ENCODE data around the gene CHKA. TPM values are rescaled to one million over a fixed set of nuclear protein-coding genes. Genes with fewer than 3 reads are reported as not detected.
A peak's percentile ranks its signal among the peaks of the same experiment; 100 is the strongest.

CHKA gene
- polyA plus RNA-seq, 1 donor, result 129 TPM

DNA sequence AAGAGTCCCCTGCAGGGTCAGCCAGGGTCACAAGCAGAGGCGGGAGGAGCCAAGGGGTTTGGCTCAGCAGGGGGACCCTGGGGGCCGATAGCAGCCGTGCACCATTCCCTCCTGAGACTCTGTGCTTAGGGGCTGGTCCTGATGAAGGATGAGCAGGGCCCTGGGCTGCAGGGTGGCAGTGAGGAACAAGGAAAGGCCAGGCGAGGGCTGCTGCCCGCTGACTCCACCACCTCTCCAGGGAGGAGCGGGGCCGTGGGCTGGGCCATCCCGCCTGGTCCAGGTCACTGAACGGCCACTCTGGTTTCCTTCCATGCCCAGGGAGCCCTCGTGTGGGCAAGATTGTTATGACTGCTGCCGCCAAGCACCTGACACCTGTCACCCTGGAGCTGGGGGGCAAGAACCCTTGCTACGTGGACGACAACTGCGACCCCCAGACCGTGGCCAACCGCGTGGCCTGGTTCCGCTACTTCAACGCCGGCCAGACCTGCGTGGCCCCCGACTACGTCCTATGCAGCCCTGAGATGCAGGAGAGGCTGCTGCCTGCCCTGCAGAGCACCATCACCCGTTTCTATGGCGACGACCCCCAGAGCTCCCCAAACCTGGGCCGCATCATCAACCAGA lies 99.9 kb downstream of the CHKA start:
- H3K9me3 ChIP-seq (ENCODE audit: control insufficient read depth, low read depth, low read length), result no peaks in the 10 kb centered on the region
- peaks cover 13% of the 10 kb centered on the region for H3K4me1 ChIP-seq (ENCODE audit: control insufficient read depth, insufficient read depth, low read length)
- peaks cover 9% of the 10 kb centered on the region for H3K36me3 ChIP-seq (ENCODE audit: control insufficient read depth, insufficient read depth, low read length)
- no CpG with 5 or more reads among the region's 27 CpGs for WGBS (ENCODE audit: insufficient coverage, low lambda C conversion rate)
- H3K27ac ChIP-seq (ENCODE audit: low read length), result no peak overlapping the region
- no peak overlapping the region for H3K4me3 ChIP-seq (ENCODE audit: low read length)
- no peaks in the 10 kb centered on the region for H3K27me3 ChIP-seq (ENCODE audit: control insufficient read depth, insufficient read depth, low read length)
- DNase-seq, result no peak

DNA sequence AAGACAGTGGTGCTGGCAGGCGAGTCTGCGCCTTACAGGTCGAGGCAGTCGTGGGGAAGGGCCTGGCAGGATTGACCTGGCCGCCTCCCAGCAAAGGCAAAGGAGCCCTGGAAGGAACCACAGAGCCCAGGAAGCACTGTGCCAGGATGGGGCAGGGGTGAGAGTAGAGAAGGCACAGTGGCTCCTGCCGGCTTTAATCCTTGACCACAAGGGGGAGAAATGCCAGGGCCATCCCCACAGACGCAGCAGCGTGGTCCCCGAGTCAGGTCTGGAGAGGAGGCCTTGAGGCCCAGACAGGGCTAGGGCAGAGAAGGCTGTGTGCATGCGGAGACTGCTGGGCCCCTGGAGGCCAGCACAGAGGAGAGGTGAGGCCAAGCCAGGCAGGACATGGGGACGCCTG lies 100.6 kb downstream of the CHKA start:
- Histone ChIP-seq H3K4me1 (ENCODE audit: control insufficient read depth, insufficient read depth, low read length) (peaks cover 14% of the 10 kb centered on the region), H3K4me3 (ENCODE audit: low read length) (no peak overlapping the region), H3K27ac (ENCODE audit: low read length) (no peak overlapping the region), H3K27me3 (ENCODE audit: control insufficient read depth, insufficient read depth, low read length) (no peaks in the 10 kb centered on the region), H3K36me3 (ENCODE audit: control insufficient read depth, insufficient read depth, low read length) (peaks cover 8% of the 10 kb centered on the region), H3K9me3 (ENCODE audit: control insufficient read depth, low read depth, low read length) (no peaks in the 10 kb centered on the region)
- WGBS (ENCODE audit: insufficient coverage, low lambda C conversion rate), result no CpG with 5 or more reads among the region's 11 CpGs
- DNase-seq, result no peak

DNA sequence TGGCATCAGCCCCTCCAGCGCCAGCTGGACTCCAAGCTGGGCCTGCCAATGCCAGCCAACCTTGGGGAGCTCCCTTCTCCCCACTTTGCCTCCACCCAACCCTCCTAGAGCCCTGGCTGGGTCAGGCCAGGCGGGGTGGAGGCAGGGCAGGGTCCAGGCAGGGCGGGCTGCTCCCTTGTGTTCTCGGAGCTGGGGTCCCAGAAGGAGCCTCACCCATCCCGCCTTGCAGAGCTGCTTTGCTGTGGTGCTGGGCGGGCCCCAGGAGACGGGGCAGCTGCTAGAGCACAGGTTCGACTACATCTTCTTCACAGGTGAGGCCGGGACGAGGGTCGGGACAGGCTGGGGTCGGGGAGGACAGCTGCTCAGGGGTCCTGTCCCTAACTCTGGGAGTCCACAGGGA lies 101.7 kb downstream of the CHKA start:
- Histone ChIP-seq H3K27ac (ENCODE audit: low read length) (no peak overlapping the region), H3K36me3 (ENCODE audit: control insufficient read depth, insufficient read depth, low read length) (peaks cover 5% of the 10 kb centered on the region), H3K9me3 (ENCODE audit: control insufficient read depth, low read depth, low read length) (no peaks in the 10 kb centered on the region), H3K27me3 (ENCODE audit: control insufficient read depth, insufficient read depth, low read length) (no peaks in the 10 kb centered on the region), H3K4me1 (ENCODE audit: control insufficient read depth, insufficient read depth, low read length) (peaks cover 17% of the 10 kb centered on the region), H3K4me3 (ENCODE audit: low read length) (no peak overlapping the region)
- DNase-seq, result no peak
- no CpG with 5 or more reads among the region's 12 CpGs for WGBS (ENCODE audit: insufficient coverage, low lambda C conversion rate)

DNA sequence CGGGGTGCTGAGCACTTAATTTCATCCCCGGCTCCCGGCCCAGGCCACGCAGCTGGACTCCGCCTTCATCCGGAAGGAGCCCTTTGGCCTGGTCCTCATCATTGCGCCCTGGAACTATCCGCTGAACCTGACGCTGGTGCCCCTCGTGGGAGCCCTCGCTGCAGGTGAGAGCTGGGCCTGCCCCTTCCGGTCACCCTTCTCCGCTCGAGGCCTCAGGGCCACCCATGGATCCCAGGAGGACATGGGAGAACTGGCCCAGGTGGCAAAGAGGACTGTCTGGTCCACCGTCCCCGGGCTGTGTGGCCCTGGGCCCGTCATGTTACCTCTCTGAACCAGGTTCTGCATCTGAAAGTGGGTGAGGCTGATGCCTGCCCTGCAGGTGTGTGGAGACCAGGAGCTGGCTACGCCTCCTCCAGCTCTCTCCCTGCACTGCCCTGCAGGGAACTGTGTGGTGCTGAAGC lies 102.4 kb downstream of the CHKA start:
- H3K27ac ChIP-seq (ENCODE audit: low read length), result no peak overlapping the region
- H3K4me3 ChIP-seq (ENCODE audit: low read length), result no peak overlapping the region
- peaks cover 5% of the 10 kb centered on the region for H3K36me3 ChIP-seq (ENCODE audit: control insufficient read depth, insufficient read depth, low read length)
- no peaks in the 10 kb centered on the region for H3K9me3 ChIP-seq (ENCODE audit: control insufficient read depth, low read depth, low read length)
- DNase-seq, result no peak
- WGBS (ENCODE audit: insufficient coverage, low lambda C conversion rate), result no CpG with 5 or more reads among the region's 18 CpGs
- no peaks in the 10 kb centered on the region for H3K27me3 ChIP-seq (ENCODE audit: control insufficient read depth, insufficient read depth, low read length)
- H3K4me1 ChIP-seq (ENCODE audit: control insufficient read depth, insufficient read depth, low read length), result peaks cover 23% of the 10 kb centered on the region

DNA sequence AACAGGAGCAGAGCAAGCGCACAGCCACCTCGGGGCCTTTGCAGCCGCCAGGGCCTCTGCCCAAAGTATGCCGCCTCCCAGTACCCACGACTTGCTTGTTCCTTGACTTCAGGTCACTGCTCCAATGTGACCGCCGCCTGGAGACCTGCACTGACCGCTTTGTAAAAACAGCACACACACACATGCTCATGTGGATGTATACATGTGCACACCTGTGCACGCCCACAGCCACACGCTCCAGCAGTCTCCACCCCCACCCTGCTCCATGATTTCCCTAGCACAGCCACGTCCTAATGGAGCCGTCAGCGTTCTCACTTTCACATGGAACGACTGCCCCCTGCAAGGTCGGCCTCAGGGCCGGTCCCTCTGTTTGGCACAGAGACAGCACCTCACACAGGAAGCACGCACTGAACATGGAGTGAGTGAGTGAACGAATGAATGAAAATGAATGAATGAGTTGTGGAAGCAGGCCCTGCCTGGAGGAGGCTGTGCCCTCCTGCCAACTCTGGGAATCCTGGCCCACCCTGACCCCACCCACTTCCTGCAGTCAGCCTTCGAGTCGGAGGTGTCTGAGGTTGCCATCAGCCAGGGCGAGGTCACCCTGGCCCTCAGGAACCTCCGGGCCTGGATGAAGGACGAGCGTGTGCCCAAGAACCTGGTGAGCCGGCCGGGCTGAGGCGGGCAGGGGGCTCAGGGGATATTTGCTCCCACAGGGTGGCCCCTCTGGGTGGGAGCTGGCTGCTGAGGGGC lies 103.0 kb downstream of the CHKA start:
- Histone ChIP-seq H3K4me1 (ENCODE audit: control insufficient read depth, insufficient read depth, low read length) (peaks cover 23% of the 10 kb centered on the region), H3K4me3 (ENCODE audit: low read length) (no peak overlapping the region), H3K9me3 (ENCODE audit: control insufficient read depth, low read depth, low read length) (no peaks in the 10 kb centered on the region), H3K36me3 (ENCODE audit: control insufficient read depth, insufficient read depth, low read length) (peaks cover 5% of the 10 kb centered on the region), H3K27ac (ENCODE audit: low read length) (no peak overlapping the region), H3K27me3 (ENCODE audit: control insufficient read depth, insufficient read depth, low read length) (no peaks in the 10 kb centered on the region)
- DNase-seq, result no peak
- WGBS (ENCODE audit: insufficient coverage, low lambda C conversion rate), result no CpG with 5 or more reads among the region's 27 CpGs

DNA sequence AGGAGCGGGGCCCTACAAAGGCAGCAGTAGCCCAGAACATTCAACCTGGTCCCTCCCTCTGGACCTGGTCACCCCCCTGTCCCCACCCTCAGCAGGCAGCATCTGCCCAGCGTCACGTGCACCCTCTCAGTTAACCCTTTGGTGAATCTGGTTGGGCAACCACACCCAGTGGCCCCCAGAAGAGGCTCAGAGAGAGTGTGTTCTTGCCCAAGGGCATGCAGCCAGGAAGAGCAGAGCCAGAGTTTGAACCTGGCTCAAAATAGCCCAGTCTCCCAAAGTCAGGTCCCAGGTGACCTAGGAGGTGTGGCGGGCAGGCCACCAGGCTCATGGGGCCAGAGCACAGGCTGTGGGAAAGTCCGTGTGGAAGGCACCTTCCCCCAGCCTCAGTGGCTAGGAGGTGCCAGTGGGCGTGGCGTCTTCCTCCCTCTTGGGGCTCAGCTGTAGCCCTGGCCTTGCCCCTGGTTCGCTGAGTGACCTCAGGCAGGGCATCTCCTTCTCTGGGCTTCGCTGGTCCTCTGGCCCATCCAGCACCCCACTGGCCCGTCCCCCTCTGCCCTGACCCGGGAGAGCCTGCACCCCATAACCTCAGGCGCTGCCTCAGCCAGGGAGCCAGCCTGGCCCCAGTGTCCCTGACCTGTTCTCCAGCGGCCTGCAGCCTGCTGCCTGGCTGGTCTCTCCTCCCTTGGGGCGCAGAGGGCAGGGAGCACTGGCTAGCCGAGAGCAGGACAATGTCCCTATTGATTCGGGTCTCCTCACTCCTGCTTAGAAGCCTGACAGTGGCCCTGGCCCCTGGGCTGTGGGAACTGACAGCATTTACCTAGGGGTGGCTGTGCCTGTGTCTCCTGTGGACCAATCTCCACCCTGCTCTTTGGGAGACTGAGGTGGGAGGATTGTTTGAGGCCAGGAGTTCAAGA lies 104.0 kb downstream of the CHKA start:
- WGBS (ENCODE audit: insufficient coverage, low lambda C conversion rate), result no CpG with 5 or more reads among the region's 16 CpGs
- peaks cover 23% of the 10 kb centered on the region for H3K4me1 ChIP-seq (ENCODE audit: control insufficient read depth, insufficient read depth, low read length)
- DNase-seq, result peak in 1 of 2 donors; percentile 69

DNA sequence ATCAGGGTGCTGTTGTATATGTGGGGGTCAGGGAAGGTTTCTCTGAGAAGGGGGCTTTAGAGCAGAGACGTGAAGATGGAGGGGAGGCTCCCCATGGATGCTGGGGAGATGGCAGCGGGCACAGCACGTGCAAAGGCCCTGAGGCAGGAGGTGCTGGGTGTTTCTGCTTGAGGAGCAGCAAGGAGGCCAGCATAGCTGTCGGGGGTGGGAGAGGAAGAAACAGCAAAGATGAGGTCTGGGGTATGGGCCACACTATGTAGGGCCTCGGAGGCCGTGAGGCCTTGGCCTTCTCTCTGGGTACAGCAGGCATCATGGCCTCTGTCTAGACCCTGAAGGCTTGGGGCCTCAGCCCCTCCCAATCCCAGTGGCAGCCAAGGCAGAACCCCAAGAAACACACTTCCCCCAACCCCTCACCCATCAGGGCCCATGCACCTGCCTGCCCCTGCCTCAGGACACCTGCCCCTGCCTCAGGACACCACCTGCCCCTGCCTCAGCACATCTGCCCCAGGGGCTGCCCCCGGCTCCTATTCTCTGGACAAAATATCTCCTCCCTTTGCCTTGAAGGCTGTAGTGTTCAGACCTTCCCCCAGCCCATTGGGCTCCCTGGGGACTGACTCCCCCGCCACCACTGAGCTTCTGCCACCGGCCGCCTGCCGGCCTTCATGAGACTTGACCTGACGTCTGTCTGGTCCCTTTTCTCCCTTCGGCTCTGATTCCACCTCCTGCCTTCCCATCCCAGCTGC lies 104.9 kb downstream of the CHKA start:
- Histone ChIP-seq H3K9me3 (ENCODE audit: control insufficient read depth, low read depth, low read length) (no peaks in the 10 kb centered on the region), H3K27me3 (ENCODE audit: control insufficient read depth, insufficient read depth, low read length) (no peaks in the 10 kb centered on the region), H3K27ac (ENCODE audit: low read length) (no peak overlapping the region), H3K4me3 (ENCODE audit: low read length) (no peak overlapping the region), H3K4me1 (ENCODE audit: control insufficient read depth, insufficient read depth, low read length) (peaks cover 29% of the 10 kb centered on the region), H3K36me3 (ENCODE audit: control insufficient read depth, insufficient read depth, low read length) (no peaks in the 10 kb centered on the region)
- no CpG with 5 or more reads among the region's 13 CpGs for WGBS (ENCODE audit: insufficient coverage, low lambda C conversion rate)
- no peak for DNase-seq

More for the DNA sequence above, 104.0 kb downstream of the CHKA start:
- no peaks in the 10 kb centered on the region for H3K27me3 ChIP-seq (ENCODE audit: control insufficient read depth, insufficient read depth, low read length)
- H3K36me3 ChIP-seq (ENCODE audit: control insufficient read depth, insufficient read depth, low read length), result peaks cover 4% of the 10 kb centered on the region
- no peaks in the 10 kb centered on the region for H3K9me3 ChIP-seq (ENCODE audit: control insufficient read depth, low read depth, low read length)
- no peak overlapping the region for H3K4me3 ChIP-seq (ENCODE audit: low read length)
- H3K27ac ChIP-seq (ENCODE audit: low read length), result no peak overlapping the region

DNA sequence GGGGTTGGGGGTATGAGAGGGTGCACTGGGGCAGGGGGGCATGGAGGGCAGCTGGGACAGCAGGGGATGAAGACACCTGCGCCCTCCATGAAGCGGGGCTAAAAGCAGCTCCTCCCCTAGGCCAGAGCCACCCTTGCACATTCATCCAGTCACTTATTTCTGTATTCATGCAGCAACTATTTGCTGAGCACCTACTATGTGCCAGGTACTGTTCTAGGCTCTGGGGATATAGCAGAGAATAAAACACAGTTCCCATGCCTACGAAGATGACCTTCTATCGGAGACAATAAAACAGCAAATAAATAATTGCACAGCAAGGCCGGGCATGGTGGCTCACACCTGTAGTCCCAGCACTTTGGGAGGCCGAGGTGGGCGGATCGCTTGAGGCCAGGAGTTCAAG lies 105.7 kb downstream of the CHKA start:
- no peak overlapping the region for H3K4me3 ChIP-seq (ENCODE audit: low read length)
- no peak for DNase-seq
- no peak overlapping the region for H3K27ac ChIP-seq (ENCODE audit: low read length)
- H3K4me1 ChIP-seq (ENCODE audit: control insufficient read depth, insufficient read depth, low read length), result peaks cover 38% of the 10 kb centered on the region
- no peaks in the 10 kb centered on the region for H3K27me3 ChIP-seq (ENCODE audit: control insufficient read depth, insufficient read depth, low read length)
- H3K9me3 ChIP-seq (ENCODE audit: control insufficient read depth, low read depth, low read length), result no peaks in the 10 kb centered on the region
- no CpG with 5 or more reads among the region's 8 CpGs for WGBS (ENCODE audit: insufficient coverage, low lambda C conversion rate)
- H3K36me3 ChIP-seq (ENCODE audit: control insufficient read depth, insufficient read depth, low read length), result no peaks in the 10 kb centered on the region

DNA sequence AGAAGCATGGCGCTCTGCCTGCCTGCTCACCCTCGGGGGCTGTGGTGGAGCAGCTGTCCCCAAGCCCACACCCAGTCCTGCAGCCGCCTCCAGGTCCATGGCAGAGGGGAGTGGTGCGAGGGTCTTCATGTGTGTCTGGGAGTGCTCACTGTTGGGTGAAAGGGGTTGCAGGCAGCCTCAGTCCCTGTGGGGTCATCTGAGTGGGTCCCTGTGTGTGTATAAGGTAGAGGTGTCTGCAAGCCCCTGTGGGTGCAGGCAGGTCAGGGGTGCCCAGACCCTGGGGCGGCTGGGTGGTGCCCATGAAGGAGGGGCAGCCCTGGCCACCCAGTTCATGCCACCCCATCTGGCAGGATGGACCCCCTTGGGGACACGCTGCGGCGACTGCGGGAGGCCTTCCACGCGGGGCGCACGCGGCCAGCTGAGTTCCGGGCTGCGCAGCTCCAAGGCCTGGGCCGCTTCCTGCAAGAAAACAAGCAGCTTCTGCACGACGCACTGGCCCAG lies 106.2 kb downstream of the CHKA start:
- no CpG with 5 or more reads among the region's 19 CpGs for WGBS (ENCODE audit: insufficient coverage, low lambda C conversion rate)
- H3K27ac ChIP-seq (ENCODE audit: low read length), result no peak overlapping the region
- peaks cover 42% of the 10 kb centered on the region for H3K4me1 ChIP-seq (ENCODE audit: control insufficient read depth, insufficient read depth, low read length)
- H3K9me3 ChIP-seq (ENCODE audit: control insufficient read depth, low read depth, low read length), result no peaks in the 10 kb centered on the region
- no peaks in the 10 kb centered on the region for H3K36me3 ChIP-seq (ENCODE audit: control insufficient read depth, insufficient read depth, low read length)
- no peak for DNase-seq
- H3K4me3 ChIP-seq (ENCODE audit: low read length), result no peak overlapping the region
- H3K27me3 ChIP-seq (ENCODE audit: control insufficient read depth, insufficient read depth, low read length), result no peaks in the 10 kb centered on the region
